Measurements from ENCODE around the gene C18orf63.

The C18orf63 gene

DNA sequence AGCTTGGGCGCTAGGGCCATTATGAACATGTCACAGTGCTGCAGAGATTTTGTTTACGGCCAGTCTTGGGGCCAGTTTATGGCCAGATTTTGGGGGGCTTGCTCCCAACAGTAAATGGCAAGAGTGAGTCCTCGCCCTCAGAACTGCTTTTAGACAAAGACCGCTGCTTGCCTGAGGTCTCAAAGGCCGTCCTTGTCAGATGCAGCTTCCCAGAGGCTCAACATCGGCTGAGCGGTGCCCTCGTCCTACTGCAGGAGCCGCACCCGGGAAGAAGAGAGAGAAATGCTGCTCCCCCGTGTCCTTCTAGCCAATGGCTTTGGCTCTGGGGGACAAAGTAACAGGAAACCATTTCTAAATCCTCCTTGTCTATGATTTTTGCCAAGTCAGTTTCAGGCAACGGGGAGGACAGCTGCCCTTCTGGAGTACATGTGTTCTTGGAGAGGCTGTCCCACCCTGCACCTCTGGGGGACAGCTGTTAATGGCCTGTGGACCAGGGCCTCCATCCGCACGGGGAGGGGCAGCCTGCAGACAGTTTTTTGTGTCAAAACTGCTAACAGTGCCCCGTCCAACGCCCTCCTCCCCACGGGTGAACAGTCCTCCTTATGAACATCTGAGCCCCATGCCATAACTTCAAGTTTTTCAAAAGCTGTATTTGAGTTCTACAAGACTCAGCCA lies 66.1 kb downstream of the C18orf63 start:
- DNase-seq = no peak

DNA sequence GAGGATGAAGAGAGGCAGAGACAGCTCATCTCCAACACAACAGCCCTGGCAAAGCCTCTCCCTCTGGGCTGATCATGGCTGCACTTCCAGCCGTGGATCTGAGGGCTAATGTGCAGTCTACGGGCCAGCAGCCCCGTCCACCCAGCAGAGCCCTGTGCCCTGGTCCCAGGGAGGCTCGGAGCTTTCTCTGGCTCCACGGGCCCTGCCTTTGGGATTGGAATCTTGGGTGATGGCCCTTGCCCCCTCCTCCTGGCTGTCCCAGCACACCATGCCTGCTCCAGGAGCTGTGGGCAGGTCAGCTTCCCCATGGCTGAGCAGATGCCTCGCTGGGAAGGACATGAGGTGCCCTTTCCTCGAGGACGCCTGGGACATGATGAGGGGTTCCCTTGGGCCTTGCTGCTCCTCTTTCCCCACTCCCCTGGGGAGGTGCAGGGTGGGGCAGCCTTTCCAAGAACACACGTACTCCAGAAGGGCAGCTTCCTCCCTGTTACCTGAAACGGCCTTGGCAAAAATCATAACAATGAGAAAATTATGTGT lies 66.9 kb downstream of the C18orf63 start:
- no peak for DNase-seq

DNA sequence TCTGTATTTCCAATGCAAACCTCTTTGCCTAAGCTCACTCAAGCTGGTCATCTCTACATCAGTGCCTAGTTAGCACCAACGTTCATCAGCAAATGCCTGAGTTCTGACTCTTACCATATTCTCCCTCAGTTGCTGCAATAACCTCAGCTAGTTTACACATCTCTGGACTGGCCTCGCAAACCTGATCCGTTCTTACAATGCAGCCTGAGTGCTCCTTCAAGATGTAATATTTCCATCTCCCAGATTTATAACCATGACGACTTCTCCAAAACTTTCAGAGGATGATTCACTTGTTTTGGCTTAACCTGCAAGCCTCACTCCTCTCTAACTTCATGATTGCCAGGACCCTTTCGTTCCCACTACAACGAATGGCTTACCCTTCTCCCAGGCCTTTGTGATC lies 71.7 kb downstream of the C18orf63 start:
- no peak for DNase-seq

DNA sequence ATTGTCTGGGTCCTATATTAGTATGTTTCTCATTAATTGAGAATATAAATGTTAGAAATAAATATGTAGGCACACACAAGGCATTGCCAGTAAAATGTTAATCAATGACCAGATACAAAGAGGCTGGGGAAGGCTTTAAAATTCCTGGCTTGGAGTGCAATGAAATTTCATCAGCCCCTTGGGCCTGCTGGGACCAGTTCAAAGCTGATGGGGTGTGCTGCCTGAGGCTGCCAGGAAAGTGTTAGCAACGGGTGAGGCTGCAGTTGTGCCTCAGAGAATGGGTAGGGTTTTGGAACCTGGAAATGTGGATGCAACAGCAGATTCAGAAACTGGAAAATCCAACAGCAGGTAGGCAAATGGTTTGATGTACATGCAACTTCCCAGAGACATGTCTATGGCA lies 72.6 kb downstream of the C18orf63 start:
- no peak for DNase-seq

DNA sequence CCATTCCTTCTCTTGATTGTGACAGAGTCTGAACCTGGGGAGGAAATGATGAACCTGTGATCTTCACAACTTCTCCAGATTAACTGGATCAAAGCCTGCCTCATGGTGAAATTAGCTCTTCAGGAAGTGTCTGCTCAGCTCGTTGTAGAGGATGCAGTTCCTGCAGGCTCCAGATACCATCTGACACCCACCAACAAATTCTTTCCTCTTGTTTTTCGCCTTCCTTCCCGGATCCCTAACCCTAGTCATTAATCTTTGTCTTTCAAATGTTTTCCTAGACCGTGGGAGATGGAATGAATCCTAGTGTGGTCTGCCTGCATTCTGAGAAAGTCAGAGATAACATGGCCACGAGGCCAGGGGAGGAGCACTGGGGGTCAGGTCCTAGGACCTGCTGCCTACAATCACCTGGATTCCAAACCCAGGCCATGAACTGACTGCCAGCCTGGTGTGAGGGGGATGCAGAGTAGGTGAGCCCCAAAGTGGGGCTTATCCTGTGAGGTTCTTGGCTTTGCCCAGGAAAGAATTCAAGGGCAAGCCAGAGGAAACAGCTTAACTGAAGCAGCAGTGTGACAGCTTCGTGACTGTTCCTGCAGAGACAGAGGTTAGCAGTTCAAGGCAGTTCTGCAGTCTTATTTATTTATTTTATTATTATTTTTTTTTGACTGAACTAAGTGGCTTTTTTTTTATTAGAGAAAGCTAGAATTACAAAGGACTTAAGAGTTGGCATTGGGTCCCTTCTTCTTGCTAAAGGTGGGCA lies 73.7 kb downstream of the C18orf63 start:
- no peak for DNase-seq

DNA sequence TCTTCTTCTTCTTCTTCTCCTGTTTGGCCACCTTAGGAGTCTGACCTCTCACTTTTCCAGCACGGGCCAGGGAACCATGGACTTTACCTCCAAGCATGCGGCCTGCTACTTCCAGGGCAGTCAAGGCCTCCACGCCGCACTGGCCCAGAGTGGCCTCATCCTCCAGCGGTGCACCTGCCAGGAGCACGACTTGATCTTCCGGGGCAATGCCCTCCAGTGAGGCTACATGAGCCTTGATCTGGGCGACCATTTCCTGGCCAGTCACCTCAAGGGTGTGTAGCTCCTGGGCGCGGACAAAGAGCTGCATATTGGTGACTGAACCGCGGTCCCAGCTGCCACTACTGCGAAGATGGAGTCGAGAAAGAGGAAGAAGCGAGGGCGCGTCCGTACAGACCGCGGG lies 74.4 kb downstream of the C18orf63 start:
- DNase-seq = no peak

DNA sequence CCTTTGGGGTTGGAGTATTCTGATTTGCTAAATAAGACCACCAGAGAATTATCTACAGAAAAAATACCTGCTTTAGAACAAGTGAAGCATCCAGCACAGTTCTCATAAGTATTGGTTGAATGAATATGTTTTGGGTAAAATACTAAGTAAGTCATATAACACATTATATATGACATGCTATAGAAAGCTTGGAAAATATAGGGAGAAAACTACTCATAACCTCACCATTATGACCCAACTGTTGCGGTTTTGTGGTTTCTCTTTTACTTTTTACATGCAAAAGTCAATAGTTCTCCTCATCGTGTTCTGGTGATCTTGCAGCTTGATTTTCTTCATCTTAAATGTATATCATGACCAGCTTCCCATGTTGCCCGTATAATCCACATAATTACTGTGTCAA lies 75.3 kb downstream of the C18orf63 start:
- DNase-seq = no peak

DNA sequence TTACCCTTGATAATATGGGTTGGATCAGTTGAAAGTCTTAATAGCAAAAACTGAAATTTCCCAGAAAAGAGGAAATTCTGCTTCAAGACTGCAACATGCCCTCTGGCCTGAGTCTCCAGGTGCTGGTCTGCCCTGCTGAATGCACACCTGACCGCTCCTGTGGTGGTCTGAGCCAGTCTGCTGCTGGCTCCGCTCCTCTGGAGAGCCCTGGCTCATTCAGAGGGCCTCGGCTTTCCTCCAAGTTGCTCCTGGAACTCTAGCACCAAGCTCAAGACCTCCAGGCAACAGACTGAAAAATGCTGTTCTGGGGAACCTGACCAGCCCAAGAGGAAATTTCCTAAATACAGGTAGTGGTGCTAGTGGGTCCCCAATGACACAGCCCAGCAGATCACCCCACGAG lies 76.7 kb downstream of the C18orf63 start:
- DNase-seq = no peak

DNA sequence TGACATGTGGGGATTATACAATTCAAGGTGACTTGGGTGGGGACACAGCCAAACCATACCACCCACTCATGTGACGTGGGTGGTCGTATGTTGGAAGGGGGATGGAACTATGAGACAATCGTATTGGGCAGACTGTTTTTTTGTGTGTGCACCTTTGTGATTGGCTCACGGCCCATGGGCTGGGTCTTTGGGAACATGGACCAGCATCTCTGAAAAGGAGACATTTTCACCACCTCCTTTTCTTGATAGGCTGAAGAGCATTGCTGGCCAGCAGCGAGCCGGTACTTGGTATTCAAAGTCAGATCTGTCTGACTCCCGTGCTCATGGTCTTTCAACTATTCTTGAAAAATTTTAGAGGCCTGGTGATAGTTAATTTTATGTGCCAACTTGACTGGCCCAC lies 79.4 kb downstream of the C18orf63 start:
- DNase-seq = no peak

DNA sequence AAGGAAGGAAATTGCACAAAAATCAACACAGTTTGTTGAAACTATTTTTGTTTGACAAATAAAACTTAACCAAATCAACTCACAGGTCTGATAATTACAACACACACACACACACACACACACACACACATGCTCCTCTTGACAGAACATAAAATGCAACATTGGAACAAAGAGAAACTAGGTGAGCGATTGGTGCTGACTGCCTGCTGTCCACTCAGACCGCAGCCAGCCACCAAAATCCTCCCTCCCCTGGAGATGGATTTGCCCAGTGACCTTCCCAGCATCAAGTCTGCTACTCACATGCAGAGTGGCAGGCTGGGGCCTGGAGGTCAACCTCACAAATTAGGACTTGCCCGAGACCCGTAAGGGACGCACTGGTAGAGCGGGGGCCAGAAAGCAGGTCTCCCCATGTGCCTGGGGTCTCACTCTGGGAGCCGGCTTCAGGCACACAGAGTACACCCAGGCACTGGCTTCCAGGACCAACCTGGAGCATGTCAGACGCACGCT lies 80.1 kb downstream of the C18orf63 start:
- no peak for DNase-seq

DNA sequence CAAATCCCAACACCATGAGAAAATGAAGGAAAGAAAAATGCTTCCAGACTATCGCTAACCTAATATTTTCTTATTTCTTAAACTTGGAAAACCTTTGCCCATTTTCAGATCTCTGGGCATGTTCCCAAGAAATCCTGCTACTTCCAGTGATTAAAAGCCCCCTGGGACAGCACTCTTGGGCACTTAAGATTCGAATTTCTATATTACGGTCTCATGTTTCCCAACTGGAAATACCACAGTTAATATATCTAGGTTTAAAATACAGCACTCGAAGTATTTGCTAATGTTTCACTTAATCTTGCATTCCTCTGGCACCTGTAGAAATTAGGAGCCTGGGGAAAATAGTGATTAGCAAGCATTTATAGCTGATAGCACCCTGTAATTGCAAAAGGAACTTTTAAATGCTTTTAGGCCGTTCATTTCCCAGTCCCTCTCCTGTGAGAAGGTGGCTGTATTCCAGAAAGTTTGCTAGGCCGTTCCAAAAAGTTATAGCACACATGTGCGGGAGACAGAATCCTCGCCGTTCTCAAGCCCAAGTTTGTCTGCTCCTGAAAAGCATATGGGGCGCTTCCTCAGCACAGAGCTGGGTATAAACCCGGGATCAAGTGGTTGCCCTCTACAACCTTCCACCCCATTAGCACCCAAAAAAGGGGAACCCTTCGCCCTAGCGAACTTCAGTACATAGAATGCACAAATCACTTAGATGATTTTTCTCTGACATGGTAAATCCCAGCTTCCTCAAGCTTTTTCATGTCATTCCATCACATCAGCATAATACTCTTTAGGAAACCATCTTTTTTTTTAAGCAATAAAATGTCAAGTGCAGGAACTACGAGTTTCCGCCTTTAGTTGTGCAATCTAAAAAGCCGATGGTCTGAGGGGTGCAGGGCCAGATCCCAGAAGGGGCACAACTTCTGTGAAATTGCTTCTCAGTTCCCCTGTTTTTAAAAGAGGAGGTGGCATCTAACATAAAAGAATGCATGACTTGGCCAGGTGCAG lies 80.8 kb downstream of the C18orf63 start:
- no peak for DNase-seq

DNA sequence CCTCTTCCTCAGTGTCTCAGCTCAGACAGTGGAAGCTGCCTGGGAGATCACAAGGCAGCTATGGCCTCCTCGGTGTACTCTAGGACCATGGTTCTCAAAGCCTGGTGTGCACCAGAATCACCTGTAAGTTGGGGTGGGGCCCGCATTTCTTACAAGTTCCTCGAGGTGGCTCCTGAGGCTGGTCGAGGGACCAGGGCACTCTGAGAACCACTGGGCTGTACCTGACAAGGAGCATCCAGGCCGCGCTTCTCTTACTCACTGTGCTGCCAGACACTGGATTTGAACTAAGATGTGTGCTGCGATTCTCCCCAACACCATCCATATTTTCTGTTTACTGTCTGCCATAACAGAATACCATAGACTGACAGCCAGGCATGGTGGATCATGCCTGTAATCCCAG lies 81.9 kb downstream of the C18orf63 start:
- no peak for DNase-seq

DNA sequence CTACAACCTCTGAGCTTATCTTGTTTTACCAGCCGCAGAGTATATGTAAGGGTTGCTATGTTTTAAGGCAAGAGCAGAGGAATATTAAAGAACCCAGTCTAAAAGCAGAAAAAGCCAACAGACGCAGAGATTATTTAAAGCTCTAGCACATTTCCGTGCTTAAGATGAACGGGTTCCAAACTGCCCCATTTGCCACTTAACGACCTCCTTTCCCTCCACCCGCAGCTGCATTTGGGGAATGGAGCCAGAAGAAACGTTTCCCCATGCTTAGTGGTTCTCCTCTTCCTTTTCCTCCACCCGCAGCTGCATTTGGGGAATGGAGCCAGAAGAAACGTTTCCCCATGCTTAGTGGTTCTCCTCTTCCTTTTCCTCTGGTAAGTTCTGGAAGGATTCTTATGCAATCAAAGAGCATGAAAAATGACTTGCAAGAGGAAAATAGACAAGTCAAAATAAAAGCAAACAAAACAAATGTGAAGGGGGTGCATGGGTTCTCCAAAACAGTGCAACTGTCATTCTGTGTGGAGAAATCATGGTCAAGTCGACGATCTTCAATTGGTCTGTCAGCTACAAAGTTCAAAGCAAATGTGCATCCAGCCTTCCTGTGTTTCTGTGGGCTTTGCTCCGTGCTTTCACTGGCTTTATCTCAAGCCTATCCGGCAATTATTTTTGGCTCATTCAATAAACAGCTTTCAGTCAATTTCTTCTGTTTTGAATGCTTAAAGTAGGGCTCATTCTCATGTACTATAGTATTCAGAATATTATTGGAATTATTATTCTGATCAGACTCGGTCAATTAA lies 83.7 kb downstream of the C18orf63 start:
- DNase-seq = no peak

DNA sequence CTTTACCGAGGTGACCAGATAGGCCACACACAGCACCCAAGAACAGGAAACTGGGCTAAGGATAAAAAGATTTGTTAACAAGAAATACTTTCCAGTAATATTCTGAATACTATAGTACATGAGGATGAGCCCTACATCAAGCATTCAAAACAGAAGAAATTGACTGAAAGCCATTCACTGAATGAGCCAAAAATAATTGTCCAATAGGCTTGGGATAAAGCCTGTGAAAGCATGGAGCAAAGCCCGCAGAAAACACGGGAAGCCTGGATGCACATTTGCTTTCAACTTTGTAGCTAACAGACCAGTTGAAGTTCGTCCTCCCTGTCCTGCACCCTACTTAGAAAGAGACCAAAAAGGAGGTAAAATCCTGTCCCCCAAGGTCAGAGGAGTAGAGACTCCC lies 85.2 kb downstream of the C18orf63 start:
- no peak for DNase-seq

DNA sequence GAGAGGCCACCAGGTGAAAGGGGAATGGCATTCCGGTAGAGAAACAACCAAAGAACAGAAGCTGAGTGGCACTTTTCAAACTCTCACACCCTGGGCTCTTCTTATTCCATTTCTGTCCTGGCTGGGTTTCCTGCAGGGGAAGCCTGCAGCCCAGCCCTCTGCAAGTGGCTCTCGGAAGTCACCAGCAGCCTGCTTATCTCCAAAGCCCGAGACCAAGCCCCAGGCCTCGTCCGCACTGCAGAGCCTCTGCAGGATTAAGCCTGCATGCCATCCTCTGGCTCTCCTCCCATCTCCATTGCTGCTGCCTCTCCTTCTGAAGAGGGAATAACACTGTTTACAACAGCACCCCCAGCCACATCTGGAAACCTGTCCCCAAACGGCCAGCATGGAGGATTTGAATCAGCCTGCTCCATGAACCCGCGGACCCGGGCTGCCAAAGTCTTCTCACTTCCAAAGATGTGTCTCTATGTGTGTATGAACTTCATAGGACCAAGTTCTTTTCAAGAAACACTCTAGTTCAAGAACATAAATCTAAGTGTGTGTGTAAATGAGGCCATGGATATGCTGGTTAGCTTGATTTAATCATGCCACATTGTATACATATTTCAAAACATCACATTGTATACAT lies 87.3 kb downstream of the C18orf63 start:
- no peak for DNase-seq

DNA sequence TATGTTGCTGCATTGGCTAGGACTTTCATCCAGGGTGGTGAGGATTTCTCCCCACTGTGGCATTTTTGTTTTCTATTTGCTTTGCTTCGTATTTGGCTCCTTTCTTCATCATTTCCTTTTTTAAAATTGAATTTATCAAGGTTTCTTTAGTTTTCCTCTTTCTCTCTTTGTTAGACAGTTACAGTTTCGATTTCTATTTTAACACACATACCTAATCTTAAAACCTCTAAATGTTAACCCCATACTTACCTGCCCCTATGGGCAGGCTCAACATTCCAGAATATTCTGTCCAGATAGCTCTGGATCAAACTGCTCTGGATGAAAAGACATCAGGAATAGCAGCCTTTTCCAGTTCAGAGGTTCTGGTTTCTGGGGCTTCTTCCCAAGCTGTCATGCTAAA lies 92.2 kb downstream of the C18orf63 start:
- DNase-seq = no peak
